ENCODE measurements around the gene OR6J1.
A peak's percentile ranks its signal among the peaks of the same experiment; 100 is the strongest.
"Not testable (repeated sequence)": the region's sequence is repeated elsewhere in the genome, so short reads cannot be mapped to it uniquely, and the experiment has no call there.

The OR6J1 gene

DNA sequence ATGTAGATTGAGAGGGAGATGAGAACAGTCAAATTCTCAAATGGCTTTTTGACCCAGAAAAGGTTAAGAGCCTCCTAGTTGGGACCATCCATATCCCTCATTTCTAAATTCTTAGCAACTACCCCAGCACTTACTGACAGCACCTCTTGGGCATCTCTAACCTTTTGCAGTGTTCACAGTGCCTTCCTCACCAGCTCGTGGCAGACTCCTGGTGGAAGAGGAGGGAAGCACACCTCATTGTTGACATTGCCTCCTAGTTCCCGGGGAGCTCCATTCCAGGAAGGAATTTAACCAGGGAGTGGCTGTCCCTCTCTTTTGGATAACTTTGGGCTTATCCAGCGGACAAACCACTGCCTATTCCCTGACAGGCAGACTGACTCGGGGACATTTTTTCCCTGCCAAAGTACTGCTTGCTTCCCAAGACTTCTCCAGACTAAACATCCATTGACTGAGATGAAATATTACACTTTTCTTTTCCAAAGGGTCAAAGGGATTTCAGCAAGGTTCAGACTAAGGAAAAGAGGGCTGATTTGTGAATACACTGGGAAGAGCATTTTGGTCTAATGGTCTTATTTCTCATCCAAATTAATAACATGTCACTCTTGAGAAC lies 9.0 kb upstream of the OR6J1 start:
- H3K27ac ChIP-seq = no peak overlapping the region
- no peak overlapping the region for H3K4me3 ChIP-seq

DNA sequence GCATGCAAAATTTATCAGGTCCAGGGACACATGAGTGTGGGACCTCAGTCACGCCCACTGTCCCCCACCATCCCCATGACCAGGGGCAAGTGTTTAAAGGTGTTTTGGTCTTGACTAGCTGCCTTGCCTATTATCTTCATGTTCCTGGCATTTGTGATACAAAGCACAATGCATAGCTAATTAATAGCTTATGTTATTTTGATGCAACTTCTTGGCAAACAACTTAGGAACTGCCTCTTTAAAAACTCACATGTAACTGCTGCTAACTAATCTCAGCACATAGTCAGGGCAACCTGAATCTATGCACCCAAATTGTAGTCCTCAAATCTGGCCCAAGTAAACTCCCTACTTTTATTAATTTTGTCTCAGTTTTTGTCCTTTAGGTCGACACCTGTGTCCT lies 7.4 kb upstream of the OR6J1 start:
- no peak overlapping the region for H3K27ac ChIP-seq

GRCh38 chr14:22650960-22651521 lies 6.9 kb upstream of the OR6J1 start:
- Histone ChIP-seq H3K4me3 (no peak overlapping the region), H3K27ac (no peak overlapping the region)

More for the DNA sequence above, 7.4 kb upstream of the OR6J1 start:
- no peak overlapping the region for H3K4me3 ChIP-seq

DNA sequence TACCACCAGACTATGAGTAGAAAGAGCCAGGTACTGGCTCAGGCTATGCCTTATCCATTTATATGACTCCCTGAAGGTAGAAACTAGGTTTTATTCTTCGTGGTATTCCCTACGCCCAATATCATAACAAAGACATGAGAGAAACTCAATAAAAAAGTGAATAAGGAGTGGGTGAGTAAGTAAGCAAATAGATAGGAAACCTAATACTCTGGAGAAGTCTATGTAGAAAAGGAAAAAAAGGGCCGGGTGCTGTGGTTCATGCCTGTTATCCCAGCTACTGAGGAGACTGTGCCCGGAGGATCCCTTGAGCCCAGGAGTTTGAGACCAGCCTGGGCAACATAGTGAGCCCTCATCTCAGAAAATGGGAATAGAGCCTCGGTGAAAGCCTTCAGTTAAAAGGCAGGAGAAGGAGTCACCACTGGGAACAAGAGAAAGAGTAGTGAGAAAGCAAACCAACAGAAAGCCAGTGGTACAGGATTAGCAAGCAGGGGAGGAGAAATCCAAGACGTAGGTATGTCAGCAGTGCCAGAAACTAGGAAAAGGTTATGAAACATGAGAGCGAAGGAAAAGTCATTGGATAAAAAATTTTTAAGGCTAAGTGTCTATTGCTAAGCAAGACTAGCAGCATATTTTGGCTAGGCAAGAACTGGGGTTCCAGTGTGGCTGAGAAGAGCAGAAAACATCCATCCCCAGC lies 6.0 kb upstream of the OR6J1 start:
- Histone ChIP-seq H3K4me3 (no peak overlapping the region), H3K27ac (no peak overlapping the region)

DNA sequence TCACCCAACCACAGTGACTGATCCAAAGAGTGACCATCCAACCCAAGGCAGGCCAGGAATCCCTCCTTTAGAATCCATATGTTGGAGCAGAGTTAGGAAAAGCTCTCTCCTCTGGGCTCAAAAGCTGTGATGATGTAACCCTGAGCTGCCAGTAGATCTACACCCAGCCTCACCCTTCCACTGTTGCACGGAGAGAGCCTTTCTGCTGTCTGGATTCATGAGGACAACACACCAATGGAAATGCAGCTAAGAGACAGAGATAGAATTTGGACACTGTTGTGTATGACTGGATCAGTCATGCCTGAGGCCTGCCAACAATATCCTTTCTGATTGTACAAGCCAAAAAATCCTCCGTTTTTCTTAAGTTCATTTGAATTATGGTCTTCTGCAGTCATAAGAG lies 4.4 kb upstream of the OR6J1 start:
- Histone ChIP-seq H3K4me3 (no peak overlapping the region), H3K27ac (peak overlapping the region in 1 of 21 experiments; percentile 3)

GRCh38 chr14:22646570-22647254 lies 2.6 kb upstream of the OR6J1 start:
- H3K27ac ChIP-seq = no peak overlapping the region
- H3K4me3 ChIP-seq = no peak overlapping the region

DNA sequence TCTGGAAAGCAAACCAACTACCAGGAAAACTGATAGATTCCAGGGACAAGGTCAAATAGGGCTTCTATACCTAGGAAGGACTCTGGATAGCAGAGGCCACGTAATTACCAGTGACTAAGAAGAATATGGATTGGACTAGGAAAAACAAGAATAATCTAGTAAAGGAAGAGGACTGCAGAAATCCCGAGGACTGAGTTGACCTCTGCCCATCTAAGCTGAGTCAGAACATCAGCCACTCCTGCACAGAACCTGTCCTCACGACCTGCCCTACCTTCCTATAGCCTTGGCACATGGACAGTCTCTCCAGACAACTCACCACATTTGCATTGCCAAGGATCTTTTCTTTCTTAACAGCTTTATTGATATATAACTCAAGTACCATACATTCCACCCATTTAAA lies 2.3 kb downstream of the OR6J1 start:
- no peak overlapping the region for H3K4me3 ChIP-seq
- H3K27ac ChIP-seq = no peak overlapping the region

DNA sequence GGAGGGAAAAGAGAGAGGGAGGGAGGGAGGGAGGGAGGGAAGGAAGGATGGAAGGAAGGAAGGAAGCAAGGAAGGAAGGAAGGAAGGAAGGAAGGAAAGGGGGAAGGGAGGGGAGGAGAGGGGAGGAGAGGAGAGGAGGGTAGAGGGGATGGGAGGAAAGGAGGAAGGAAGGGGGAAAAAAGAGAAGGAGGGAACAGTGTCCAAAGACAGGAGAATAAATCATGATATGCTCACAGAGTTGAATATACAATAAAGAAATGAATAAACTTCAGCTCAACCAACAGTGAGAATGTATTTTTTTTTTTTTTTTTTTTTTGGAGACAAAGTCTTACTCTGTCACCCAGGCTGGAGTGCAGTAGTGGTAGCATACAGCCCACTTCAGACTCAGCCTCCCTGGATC lies 4.0 kb downstream of the OR6J1 start:
- Histone ChIP-seq H3K27ac (no peak overlapping the region), H3K4me3 (no peak overlapping the region)

DNA sequence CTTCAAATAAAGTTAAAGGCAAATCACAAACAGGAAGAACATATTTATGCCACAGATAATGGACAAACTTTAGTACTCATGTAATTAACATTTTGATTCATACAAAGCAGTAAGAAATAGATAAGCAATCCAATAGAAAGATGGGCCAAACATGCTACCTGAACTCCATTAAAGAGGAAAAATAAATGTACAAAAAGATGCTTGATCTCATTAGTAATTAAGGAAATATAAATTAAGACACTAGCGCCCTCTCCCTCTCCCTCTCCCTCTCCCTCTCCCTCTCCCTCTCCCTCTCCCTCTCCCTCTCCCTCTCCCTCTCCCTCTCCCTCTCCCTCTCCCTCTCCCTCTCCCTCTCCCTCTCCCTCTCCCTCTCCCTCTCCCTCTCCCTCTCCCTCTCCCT lies 8.2 kb downstream of the OR6J1 start:
- not testable (repeated sequence) for H3K4me3 ChIP-seq, H3K27ac ChIP-seq

GRCh38 chr14:22634233-22634900 lies 9.8 kb downstream of the OR6J1 start:
- Histone ChIP-seq H3K4me3 (no peak overlapping the region), H3K27ac (no peak overlapping the region)

DNA sequence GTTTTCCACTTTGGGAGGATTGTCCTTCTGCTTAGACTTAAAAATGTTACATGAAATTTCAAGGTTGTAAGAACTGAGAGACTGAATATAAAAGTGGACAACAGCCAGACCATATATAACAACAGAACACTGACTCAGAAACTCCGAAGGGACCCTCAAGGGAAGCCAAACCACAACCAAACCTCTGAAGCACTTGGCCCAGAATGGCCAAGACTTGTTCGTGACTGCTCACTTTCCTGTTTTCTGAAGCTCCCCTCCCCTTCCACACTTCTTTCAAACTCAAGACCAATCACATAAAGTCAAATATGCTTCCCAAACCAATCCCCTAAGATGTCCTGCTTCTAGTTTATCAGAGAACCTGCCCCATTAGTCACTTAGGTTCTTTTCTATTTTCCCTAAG lies 13.7 kb downstream of the OR6J1 start:
- Histone ChIP-seq H3K4me3 (no peak overlapping the region), H3K27ac (peak overlapping the region in 1 of 21 experiments; percentile 65)

DNA sequence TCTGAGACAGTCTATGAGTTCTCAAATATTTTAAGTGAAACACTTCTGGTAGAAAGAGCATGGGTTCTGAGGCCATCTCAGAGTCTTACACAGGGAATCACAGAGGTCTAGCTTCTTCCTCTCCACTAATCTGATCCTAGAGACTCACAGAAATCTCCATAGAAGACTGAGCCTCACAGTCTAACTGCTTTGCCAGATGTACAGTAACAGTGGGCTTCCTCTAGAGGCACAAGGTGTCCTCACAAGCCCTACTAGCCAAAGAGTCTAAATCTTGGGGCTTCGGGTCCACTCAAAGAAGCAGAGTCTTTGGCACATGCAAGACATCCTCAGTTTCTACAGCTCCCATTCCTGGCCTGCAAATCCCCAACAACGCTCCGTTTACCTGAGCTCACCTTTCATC lies 14.1 kb downstream of the OR6J1 start:
- H3K4me3 ChIP-seq = no peak overlapping the region
- H3K27ac ChIP-seq = peak overlapping the region in 1 of 21 experiments; percentile 65

GRCh38 chr14:22629361-22629760 lies 14.8 kb downstream of the OR6J1 start:
- no peak overlapping the region for H3K4me3 ChIP-seq
- no peak overlapping the region for H3K27ac ChIP-seq

DNA sequence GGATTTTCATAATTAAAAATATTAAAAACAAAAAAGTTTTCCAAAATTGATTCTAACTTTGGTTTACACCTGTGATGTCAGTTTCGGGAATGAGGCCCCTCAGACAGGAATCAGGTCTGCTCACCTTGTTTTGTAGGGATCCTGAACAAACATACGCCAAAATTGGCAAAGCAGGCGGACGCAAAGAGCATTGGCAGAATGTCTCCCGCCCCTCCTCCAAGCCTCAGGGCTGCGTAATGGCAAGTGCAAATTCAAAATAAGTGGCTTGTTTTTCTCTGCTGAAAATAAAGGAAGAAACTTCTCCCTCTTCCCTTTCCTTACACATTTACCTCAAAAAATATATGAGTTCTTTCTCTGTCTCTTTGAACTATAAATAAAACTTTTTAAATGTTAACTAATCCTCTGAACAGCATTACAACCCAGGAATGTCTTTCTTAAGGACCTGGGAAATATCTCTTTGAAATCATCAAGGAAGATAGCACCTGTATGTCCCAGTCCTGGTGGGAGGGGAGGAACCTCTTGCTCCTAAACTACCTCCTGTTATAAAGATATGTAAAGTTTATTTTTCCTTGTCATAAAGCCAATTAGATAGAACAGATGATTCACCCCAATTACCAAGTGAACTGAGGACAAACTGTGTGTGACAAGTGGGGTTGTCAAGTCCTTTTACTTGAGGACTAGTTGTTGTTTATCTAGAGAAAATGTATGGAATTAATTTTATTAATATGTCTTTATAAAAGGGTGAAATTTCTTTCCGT lies 16.5 kb downstream of the OR6J1 start:
- Histone ChIP-seq H3K27ac (no peak overlapping the region), H3K4me3 (no peak overlapping the region)

DNA sequence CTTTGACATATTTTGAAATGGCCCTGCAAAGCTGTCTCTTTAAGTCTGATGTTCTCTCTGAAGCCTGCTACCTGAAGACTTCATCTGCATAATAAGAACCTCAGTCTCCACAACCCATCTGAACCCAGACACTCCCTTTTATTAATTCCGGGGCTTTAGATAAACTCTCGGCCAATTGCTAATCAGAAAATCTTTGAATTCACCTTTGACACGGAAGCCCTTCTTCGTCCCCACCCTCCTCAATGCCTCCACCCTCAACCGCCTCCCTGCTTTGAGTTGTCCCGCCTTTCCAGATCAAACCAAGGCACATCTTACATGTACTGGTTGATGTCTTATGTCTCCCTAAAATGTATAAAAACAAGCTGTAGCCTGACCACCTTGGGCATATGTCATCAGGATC lies 17.6 kb downstream of the OR6J1 start:
- Histone ChIP-seq H3K27ac (no peak overlapping the region), H3K4me3 (no peak overlapping the region)

- Histone ChIP-seq H3K4me3 (no peak overlapping the region), H3K27ac (no peak overlapping the region)
Measured at GRCh38 chr14:22623047-22623446, 21.1 kb downstream of the OR6J1 start.

DNA sequence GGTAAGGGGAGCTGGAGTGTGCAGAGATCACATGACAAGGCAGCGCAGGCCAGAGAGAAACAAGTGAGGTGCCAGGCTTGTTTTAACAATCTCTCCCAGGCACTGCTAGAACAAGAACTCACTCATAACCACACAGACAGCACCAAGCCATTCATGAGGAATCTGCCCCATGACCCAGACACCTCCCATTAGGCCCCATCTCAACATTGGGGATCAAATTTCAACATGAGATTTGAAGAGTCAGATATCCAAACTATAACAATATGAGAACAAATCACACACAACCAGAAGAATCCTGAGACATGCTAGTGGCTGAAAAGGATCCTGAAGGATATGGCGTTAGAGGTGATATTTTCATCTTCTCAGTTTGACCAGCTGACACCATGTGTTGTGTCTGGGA lies 21.9 kb downstream of the OR6J1 start:
- Histone ChIP-seq H3K27ac (no peak overlapping the region), H3K4me3 (no peak overlapping the region)

GRCh38 chr14:22615765-22616164 lies 28.4 kb downstream of the OR6J1 start:
- H3K4me3 ChIP-seq, H3K27ac ChIP-seq: not testable (repeated sequence)

GRCh38 chr14:22614240-22614799 lies 29.8 kb downstream of the OR6J1 start:
- Histone ChIP-seq H3K27ac (peak overlapping the region in 1 of 21 experiments; percentile 65), H3K4me3 (no peak overlapping the region)

All from skin epidermis (tissue), 12 donors.